Measurements from ENCODE around the gene KCTD19.

The KCTD19 gene

GRCh38 chr16:67317853-67318252, 8.7 kb downstream of the KCTD19 start:
- DNase-seq (ENCODE audit: low read depth), result no peak

GRCh38 chr16:67312719-67313118, 13.8 kb downstream of the KCTD19 start:
- no peak for DNase-seq (ENCODE audit: low read depth)

- DNase-seq (ENCODE audit: low read depth), result peak; percentile 45
Observed at GRCh38 chr16:67311607-67312488, 14.7 kb downstream of the KCTD19 start.

- DNase-seq (ENCODE audit: low read depth), result no peak
Observed at GRCh38 chr16:67310561-67310960, 16.0 kb downstream of the KCTD19 start.

- DNase-seq (ENCODE audit: low read depth), result no peak
Observed at GRCh38 chr16:67305216-67306071, 21.1 kb downstream of the KCTD19 start.

DNA sequence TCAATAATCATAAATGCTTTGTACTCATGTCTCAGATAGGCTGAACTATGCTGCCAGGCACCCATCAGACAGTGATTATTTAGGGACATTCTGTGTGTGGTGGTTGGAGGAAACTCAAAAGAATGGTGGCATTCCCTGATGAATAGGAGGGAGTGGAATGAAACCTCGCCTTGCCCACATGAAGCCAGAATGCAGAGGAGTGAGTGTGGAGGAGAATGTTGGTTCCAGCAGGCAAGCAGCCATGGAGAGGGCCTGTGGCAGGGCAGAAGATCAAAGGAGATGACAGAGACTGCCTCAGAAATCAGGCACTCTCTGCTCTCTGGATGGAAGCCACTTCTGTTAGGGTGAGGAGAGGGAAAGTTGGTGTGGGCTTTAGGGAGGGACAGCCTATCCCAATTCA, 22.5 kb downstream of the KCTD19 start:
- DNase-seq (ENCODE audit: low read depth), result no peak

DNA sequence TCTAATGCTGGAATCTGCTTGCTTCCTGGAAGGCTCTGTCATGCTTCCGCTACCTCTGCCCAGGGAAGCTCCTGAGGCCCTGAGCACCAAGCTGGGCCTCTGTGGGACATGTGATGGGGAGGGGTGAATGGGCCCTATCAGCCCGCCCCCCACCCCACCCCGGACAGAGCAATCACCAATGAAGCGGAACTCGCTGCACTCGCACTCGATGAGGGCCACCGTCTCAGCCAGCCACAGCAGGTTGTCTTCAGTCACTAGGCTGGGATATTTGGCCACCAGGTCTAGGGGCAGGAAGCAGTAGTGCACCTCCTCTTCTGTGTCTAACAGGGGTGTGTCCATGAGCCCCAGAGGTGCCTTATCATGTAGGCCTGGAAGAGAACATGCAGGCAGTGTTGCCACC, 23.6 kb downstream of the KCTD19 start:
- DNase-seq (ENCODE audit: low read depth), result no peak

DNA sequence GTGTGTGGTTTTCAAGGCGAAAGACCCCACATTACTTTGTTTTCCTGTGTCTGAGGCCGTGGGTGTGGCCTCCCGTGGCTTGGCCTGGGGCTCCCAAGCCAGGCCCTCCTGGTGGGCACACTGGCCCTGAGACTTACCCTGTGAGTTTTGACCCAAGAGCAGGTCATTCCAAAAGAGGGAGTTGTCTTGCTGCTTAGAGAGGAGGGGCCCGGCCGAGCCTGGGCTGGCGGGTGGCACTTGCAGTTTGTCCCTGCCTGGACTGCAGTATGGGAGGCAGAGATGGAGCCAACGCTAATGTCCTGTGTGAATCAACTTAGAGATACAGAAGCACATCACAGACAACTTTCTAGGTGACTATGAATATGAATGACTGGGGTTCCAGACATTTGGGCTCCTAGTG, 24.5 kb downstream of the KCTD19 start:
- DNase-seq (ENCODE audit: low read depth), result no peak

GRCh38 chr16:67301080-67301782, 25.3 kb downstream of the KCTD19 start:
- no peak for DNase-seq (ENCODE audit: low read depth)

GRCh38 chr16:67299269-67299668, 27.3 kb downstream of the KCTD19 start:
- DNase-seq (ENCODE audit: low read depth), result no peak

- no peak for DNase-seq (ENCODE audit: low read depth)
Observed at GRCh38 chr16:67298277-67298676, 28.3 kb downstream of the KCTD19 start.

DNA sequence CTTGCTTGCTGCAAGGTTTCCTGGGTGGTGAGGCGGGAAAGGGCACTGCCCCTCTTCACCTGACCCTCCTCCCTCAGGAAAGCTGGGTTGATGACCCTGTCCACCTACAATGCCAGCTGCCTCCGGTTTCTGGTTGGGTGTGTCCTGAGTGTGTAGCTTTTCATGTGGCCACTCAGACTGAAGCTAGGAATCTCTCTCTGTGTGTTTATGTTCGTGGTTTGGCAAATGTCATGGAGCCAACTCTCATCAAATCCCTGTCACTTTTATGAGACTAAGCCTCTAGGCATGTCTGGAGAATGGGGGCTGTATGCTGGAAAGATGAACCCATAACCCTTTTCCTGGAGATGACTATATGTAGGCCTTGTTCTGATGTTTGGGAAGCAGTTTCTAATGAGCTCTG, 30.1 kb downstream of the KCTD19 start:
- no peak for DNase-seq (ENCODE audit: low read depth)

DNA sequence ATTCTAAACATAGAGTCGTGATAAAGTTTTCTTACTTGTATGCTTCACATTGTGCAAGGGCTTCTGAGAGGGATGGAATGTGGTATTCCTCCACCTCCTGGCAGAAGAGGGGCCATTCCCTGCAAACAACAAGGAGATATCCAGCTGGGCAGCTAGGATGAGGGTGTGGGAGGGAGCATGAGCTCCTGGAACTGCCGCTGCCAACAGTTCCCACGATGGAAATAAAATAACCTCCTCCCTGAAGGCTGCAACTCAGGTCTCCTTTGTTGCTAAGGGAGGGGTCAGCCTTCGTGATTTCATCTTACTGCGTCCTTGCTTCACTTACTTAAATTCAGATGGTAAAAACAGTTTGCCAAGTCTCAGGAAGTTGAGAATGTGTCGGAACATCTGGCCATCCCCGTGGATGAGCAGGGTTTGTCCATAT, 31.6 kb downstream of the KCTD19 start:
- no peak for DNase-seq (ENCODE audit: low read depth)

DNA sequence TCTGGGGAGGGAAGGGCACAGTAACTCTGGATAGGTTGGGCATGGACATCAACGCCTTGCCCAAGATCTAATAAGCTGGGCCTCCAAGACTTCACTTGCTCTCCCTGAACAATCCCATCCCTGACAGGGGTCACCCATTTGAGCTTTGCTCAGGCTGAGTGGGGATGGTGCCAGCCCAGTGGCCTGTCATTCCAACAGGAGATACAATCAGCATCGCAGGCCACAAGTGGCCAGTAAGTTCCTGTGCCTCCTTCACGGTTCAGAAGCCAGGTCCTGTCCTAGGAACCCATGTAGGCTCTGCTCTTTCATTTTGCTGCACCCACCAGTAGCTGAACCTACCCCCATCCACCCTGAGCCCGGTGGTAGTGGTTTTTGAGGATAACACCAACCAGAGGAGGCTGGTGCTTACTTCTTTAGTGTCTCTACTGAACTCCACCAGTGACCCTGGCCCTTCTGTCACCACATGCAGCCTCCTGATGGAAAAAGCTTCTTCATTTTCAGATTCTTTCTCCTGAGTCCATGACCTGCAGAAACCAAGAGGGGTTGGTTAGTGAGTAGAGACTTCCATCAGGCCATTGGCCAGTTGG, 32.3 kb downstream of the KCTD19 start:
- no peak for DNase-seq (ENCODE audit: low read depth)

- DNase-seq (ENCODE audit: low read depth), result no peak
Observed at GRCh38 chr16:67291461-67291860, 35.1 kb downstream of the KCTD19 start.

GRCh38 chr16:67287960-67288359, 38.6 kb downstream of the KCTD19 start:
- no peak for DNase-seq (ENCODE audit: low read depth)

- no peak for DNase-seq (ENCODE audit: low read depth)
Observed at GRCh38 chr16:67286441-67287235, 39.9 kb downstream of the KCTD19 start.

GRCh38 chr16:67284699-67285646, 41.6 kb downstream of the KCTD19 start:
- DNase-seq (ENCODE audit: low read depth), result no peak

DNA sequence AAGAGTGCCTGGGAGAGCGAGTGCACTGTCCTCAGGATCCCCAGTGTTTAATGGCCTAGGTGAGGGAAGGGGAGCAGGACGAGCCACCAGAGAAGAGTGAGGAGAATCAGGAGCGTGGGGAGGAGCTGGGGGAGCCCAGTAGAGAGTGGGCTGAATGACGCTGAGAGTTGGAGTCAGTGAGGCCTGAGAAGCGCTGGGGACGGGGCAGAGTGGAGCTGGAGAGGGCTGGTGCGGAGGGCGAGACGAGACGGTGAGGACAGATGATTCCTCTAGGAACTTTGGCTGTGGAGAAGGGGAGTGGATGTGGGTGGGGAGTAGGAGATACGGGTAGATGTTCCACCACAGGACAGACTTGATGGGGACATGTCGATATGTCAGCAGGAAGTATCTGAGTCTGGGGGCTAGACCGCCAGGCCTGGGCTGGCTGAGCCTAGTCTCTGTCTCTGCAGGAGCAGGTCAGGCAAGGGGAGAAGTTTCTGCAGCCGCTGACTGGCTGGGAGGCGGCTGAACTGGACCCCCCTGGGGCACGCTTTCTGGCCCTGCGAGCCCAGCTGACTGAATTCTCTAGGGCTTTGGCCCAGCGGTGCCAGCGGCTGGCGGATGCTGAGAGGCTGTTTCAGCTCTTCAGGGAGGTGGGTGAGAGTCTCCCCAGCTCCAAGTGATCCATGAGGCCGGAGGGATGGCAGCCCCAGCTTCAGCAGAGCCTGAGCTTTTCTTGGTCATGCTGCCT, 42.5 kb downstream of the KCTD19 start:
- DNase-seq (ENCODE audit: low read depth), result no peak
